ENCODE results near the gene CLASRP. TPM values are rescaled to one million over a fixed set of nuclear protein-coding genes. Genes with fewer than 3 reads are reported as not detected.

CLASRP gene
- total RNA-seq, 2 donors from 2014 or later, result 67.1 to 90.3 TPM

DNA sequence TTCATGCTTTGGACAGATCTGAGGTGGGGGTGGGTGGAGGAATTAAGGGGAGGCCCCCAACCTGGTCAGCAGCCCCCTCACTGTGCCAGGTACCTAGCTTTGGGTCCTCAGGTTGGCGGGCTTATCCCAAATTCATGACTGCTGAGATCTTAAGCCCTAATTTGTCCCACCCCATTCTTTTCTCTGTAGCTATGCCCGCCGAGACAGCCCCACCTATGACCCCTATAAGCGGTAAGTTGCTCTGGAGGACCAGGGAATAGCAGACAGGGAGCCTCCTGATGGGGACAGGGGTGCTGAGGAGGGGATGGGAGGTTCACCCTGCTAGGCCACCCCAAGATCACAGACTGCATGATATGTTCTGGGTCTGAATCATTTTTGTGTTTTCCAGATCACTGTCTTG, 23.1 kb downstream of the CLASRP start:
- no peak for DNase-seq
- H3K36me3 ChIP-seq (ENCODE audit: control insufficient read depth, insufficient read depth, low read length), result peaks cover 63% of the 10 kb centered on the region
- H3K4me3 ChIP-seq (ENCODE audit: low read length), result no peak overlapping the region
- Mint-ChIP-seq H3K4me3 (no peak overlapping the region), H3K36me3 (ENCODE audit: low read depth) (peaks cover 70% of the 10 kb centered on the region), H3K27ac (no peak overlapping the region), H3K4me1 (peaks cover 6% of the 10 kb centered on the region), H3K27me3 (ENCODE audit: insufficient read depth) (no peaks in the 10 kb centered on the region), H3K9me3 (no peaks in the 10 kb centered on the region)
- WGBS, 2 experiments (ENCODE audit: insufficient coverage in 1 of 2, insufficient read length in 1 of 2), result 82 to 87% methylated on average over 4 of the region's 4 CpGs
- H3K27me3 ChIP-seq (ENCODE audit: control insufficient read depth, insufficient read depth, low read length, poor library complexity, severe bottlenecking), result no peaks in the 10 kb centered on the region
- H3K27ac ChIP-seq (ENCODE audit: low read depth, low read length), result no peak overlapping the region
- H3K9me3 ChIP-seq (ENCODE audit: control insufficient read depth, low read length), result no peaks in the 10 kb centered on the region
- no peak overlapping the region for H3K9ac ChIP-seq (ENCODE audit: extremely low read depth, low read length, poor library complexity, severe bottlenecking)
- no peaks in the 10 kb centered on the region for H3K4me1 ChIP-seq (ENCODE audit: control insufficient read depth, insufficient read depth, low read length)
- TF ChIP-seq, protein P1, sequence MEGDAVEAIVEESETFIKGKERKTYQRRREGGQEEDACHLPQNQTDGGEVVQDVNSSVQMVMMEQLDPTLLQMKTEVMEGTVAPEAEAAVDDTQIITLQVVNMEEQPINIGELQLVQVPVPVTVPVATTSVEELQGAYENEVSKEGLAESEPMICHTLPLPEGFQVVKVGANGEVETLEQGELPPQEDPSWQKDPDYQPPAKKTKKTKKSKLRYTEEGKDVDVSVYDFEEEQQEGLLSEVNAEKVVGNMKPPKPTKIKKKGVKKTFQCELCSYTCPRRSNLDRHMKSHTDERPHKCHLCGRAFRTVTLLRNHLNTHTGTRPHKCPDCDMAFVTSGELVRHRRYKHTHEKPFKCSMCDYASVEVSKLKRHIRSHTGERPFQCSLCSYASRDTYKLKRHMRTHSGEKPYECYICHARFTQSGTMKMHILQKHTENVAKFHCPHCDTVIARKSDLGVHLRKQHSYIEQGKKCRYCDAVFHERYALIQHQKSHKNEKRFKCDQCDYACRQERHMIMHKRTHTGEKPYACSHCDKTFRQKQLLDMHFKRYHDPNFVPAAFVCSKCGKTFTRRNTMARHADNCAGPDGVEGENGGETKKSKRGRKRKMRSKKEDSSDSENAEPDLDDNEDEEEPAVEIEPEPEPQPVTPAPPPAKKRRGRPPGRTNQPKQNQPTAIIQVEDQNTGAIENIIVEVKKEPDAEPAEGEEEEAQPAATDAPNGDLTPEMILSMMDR (conservative IDR thresholded peaks at IDR 0.05), result no peak

DNA sequence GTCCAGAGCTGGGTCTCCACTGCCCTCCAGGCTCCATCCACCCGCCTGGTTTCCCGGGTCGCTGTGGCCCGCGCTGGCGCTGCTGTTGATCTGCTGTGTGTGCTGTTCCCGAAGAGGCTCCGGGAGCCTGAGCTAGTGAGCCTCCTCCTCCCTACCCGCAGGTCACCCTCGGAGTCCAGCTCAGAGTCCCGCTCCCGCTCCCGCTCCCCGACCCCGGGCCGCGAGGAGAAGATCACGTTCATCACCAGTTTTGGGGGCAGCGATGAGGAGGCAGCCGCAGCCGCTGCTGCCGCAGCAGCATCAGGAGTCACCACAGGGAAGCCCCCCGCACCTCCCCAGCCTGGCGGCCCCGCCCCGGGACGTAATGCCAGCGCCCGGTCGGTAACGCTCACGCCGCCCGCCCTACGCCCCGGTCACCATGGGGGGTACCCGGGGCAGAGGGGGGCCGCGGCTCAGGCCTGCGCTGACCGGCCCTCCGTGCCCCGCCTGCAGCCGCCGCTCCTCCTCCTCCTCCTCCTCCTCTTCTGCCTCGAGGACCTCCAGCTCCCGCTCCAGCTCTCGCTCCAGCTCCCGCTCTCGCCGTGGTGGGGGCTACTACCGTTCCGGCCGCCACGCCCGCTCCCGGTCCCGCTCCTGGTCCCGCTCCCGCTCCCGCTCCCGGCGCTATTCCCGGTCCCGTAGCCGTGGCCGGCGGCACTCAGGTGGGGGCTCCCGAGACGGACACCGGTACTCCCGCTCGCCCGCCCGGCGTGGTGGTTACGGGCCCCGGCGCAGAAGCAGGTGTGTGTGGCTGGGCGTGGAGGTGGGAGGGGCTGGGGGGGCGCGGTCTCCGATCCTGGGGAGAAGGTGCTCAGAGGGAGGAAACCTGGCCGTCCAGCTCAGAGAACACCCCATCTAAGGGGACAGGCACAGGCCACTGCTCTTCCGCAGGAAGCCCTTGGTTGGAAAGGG, 25.3 kb downstream of the CLASRP start:
- Histone ChIP-seq H3K4me1 (ENCODE audit: control insufficient read depth, insufficient read depth, low read length) (no peaks in the 10 kb centered on the region), H3K36me3 (ENCODE audit: control insufficient read depth, insufficient read depth, low read length) (peaks cover 58% of the 10 kb centered on the region), H3K9me3 (ENCODE audit: control insufficient read depth, low read length) (no peaks in the 10 kb centered on the region), H3K4me3 (ENCODE audit: low read length) (no peak overlapping the region), H3K27me3 (ENCODE audit: control insufficient read depth, insufficient read depth, low read length, poor library complexity, severe bottlenecking) (no peaks in the 10 kb centered on the region), H3K9ac (ENCODE audit: extremely low read depth, low read length, poor library complexity, severe bottlenecking) (no peak overlapping the region), H3K27ac (ENCODE audit: low read depth, low read length) (no peak overlapping the region)
- Mint-ChIP-seq H3K27me3 (ENCODE audit: insufficient read depth) (no peaks in the 10 kb centered on the region), H3K4me3 (no peak overlapping the region), H3K4me1 (peaks cover 6% of the 10 kb centered on the region), H3K9me3 (no peaks in the 10 kb centered on the region), H3K36me3 (ENCODE audit: low read depth) (peaks cover 64% of the 10 kb centered on the region), H3K27ac (no peak overlapping the region)
- no peak for DNase-seq
- TF ChIP-seq, protein P1 (conservative IDR thresholded peaks at IDR 0.05), result no peak
- WGBS, 2 experiments (ENCODE audit: insufficient coverage in 1 of 2, insufficient read length in 1 of 2), result 95 to 96% methylated on average over 59 to 83 of the region's 85 CpGs

DNA sequence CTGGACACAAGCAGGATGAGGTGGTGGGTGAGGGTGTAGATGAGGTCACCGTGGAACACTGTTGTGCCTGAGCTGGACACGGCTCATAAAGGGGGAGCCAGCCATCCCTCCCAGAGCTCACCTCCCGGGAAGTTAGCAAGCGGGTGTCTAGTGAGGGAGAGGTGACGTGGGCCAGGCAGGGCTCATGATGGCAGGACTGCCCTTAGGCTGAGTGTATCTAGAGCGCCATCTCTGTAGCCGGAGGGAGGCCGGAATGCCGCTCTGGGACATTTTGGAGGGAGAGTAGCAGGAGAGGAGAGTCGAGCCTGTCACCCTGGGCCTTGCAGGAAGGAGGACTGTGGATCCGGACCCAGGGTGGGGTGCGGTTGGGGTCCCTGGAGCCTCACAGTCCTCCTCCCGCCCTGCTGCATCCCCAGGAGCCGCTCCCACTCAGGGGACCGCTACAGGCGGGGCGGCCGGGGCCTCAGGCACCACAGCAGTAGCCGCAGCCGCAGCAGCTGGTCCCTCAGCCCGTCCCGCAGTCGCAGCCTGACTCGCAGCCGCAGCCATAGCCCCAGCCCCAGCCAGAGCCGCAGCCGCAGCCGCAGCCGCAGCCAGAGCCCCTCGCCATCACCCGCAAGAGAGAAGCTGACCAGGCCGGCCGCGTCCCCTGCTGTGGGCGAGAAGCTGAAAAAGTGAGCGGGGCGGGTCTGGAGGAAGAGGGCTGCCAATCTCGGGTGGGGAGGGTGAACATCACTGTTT, 28.2 kb downstream of the CLASRP start:
- Histone ChIP-seq H3K27me3 (ENCODE audit: control insufficient read depth, insufficient read depth, low read length, poor library complexity, severe bottlenecking) (no peaks in the 10 kb centered on the region), H3K4me1 (ENCODE audit: control insufficient read depth, insufficient read depth, low read length) (no peaks in the 10 kb centered on the region), H3K4me3 (ENCODE audit: low read length) (no peak overlapping the region), H3K36me3 (ENCODE audit: control insufficient read depth, insufficient read depth, low read length) (peaks cover 46% of the 10 kb centered on the region), H3K9ac (ENCODE audit: extremely low read depth, low read length, poor library complexity, severe bottlenecking) (no peak overlapping the region), H3K27ac (ENCODE audit: low read depth, low read length) (no peak overlapping the region), H3K9me3 (ENCODE audit: control insufficient read depth, low read length) (no peaks in the 10 kb centered on the region)
- no peaks in the 10 kb centered on the region for H3K27me3 Mint-ChIP-seq (ENCODE audit: insufficient read depth)
- 94 to 95% methylated on average over 23 to 38 of the region's 38 CpGs for WGBS, 2 experiments (ENCODE audit: insufficient coverage in 1 of 2, insufficient read length in 1 of 2)
- DNase-seq, result peak; percentile 59
- peak overlapping the region; percentile 68 for H3K27ac Mint-ChIP-seq
- TF ChIP-seq, protein P1 (conservative IDR thresholded peaks at IDR 0.05), result no peak
- H3K4me1 Mint-ChIP-seq, result peaks cover 4% of the 10 kb centered on the region
- H3K36me3 Mint-ChIP-seq (ENCODE audit: low read depth), result peaks cover 60% of the 10 kb centered on the region
- no peak overlapping the region for H3K4me3 Mint-ChIP-seq
- H3K9me3 Mint-ChIP-seq, result no peaks in the 10 kb centered on the region

Measured in endodermal cell (in vitro differentiated cells).